ENCODE measurements around the gene RSRC1. TPM values are rescaled to one million over a fixed set of nuclear protein-coding genes. Genes with fewer than 3 reads are reported as not detected.
A peak's percentile ranks its signal among the peaks of the same experiment; 100 is the strongest.

RSRC1 gene
- total and polyA plus RNA-seq, 7 donors, result 14.9 to 60.7 (median 41.0) TPM

DNA sequence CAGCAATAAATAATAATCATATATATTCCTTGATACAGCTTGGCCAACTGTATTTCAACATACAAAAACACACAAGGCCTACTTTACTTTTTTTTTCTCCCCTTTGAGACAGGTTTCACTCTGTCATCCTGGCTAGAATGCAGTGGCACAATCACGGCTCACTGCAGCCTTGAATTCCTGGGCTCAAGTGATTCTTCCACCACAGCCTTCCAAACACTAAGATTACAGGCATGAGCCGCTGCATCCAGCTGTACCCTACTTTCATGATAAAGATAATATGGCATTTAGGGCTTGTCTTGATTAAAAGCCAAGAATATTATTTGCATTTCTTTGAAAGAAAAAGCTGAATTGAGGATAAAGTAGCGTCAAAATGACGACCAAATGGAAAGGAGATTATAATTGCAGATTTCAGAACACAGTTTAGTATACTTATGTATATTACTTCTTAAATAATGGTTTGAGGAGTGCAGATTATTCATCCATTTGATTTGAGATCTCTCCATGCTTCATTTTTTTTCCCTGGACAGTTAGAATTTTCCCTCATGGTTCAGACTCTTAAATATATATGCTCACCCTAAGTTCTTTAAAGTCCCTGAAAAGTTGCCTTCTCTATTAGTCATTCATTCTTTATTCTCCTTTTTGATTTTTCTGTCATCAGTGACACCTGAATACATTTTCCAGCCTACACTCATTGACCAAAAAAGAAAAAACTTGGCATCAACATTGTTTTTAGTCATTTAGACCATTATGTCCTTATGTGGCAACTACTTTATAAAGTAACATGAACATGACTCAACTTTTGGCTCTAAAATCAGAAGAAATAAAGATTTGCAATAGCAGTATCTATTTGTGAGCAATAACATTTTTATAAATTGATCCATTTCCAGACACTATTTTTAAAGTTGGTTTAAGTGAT lies 412.6 kb downstream of the RSRC1 start:
- DNase-seq, result no peak
- Histone ChIP-seq H3K9me3 (no peaks in the 10 kb centered on the region), H3K27ac (no peak overlapping the region), H3K4me3 (no peak overlapping the region), H3K27me3 (no peaks in the 10 kb centered on the region), H3K4me1 (no peaks in the 10 kb centered on the region), H3K36me3 (no peaks in the 10 kb centered on the region)
- intact Hi-C loops (cut with DNase I), result no loop called here
- TF ChIP-seq POLR2AphosphoS5 (IDR thresholded peaks at IDR 0.05) (no peak), POLR2A (IDR thresholded peaks at IDR 0.05) (no peak), EP300 (IDR thresholded peaks at IDR 0.05) (no peak)
- TF ChIP-seq, protein P1, sequence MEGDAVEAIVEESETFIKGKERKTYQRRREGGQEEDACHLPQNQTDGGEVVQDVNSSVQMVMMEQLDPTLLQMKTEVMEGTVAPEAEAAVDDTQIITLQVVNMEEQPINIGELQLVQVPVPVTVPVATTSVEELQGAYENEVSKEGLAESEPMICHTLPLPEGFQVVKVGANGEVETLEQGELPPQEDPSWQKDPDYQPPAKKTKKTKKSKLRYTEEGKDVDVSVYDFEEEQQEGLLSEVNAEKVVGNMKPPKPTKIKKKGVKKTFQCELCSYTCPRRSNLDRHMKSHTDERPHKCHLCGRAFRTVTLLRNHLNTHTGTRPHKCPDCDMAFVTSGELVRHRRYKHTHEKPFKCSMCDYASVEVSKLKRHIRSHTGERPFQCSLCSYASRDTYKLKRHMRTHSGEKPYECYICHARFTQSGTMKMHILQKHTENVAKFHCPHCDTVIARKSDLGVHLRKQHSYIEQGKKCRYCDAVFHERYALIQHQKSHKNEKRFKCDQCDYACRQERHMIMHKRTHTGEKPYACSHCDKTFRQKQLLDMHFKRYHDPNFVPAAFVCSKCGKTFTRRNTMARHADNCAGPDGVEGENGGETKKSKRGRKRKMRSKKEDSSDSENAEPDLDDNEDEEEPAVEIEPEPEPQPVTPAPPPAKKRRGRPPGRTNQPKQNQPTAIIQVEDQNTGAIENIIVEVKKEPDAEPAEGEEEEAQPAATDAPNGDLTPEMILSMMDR (IDR thresholded peaks at IDR 0.05), result no peak
- WGBS, 2 donors, result 93 to 96% methylated on average over 4 of the region's 4 CpGs

DNA sequence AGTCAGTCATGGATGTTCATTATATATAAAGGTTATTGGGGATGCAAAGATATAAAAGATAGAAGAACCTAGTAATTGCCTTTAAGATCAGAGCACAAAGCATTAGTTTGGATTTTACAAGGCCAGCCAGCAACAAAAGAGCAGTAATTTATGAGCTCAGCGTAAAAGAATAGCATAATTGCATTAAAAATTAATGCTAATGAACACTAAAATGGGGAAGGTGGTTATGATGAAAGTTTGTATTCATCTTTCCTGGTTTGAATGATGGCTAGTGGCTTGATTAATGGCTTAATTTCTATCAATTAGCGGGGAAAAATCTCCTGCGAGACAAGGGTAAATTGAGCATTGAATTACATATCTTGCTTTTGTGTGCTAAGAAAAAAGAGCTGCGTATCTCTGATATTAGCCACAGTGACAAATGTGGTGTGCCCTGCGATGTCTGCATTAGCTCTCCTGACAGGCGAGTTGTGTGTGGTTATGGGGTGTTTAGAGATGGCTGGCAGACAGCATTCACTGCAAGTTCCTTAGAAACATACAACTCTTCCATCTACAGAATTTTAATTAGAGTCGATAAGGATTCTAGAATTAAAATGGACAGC lies 418.3 kb downstream of the RSRC1 start:
- Histone ChIP-seq H3K4me3 (no peak overlapping the region), H3K9me3 (no peaks in the 10 kb centered on the region), H3K36me3 (no peaks in the 10 kb centered on the region), H3K27me3 (no peaks in the 10 kb centered on the region), H3K27ac (no peak overlapping the region), H3K4me1 (no peaks in the 10 kb centered on the region)
- no peak for DNase-seq
- TF ChIP-seq POLR2AphosphoS5 (IDR thresholded peaks at IDR 0.05) (no peak), POLR2A (IDR thresholded peaks at IDR 0.05) (no peak), EP300 (IDR thresholded peaks at IDR 0.05) (no peak)
- TF ChIP-seq, protein P1 (IDR thresholded peaks at IDR 0.05), result no peak
- 93 to 96% methylated on average over 7 of the region's 7 CpGs for WGBS, 2 donors
- intact Hi-C loops (cut with DNase I), result no loop called here

DNA sequence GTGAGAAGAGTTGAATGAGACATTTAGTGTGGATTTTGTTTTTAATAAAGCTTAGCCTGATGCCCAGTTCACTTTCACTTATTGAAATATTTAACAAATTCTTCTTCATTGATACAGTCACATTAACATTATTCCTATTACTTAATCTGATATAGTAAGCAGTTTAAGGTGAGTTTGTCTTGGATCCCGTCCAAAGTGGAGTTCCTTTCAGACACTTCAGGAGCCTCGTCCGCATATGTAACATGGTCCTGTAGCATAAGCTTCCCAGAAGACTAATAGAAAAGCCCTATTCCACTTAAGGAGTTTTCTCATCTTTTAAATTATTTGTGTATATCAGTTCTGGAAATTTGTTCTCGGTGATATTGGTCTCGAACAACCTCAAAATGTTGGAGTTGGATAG lies 421.4 kb downstream of the RSRC1 start:
- TF ChIP-seq POLR2AphosphoS5 (IDR thresholded peaks at IDR 0.05) (no peak), EP300 (IDR thresholded peaks at IDR 0.05) (no peak), POLR2A (IDR thresholded peaks at IDR 0.05) (no peak)
- TF ChIP-seq, protein P1 (IDR thresholded peaks at IDR 0.05), result no peak
- Histone ChIP-seq H3K27ac (no peak overlapping the region), H3K4me3 (no peak overlapping the region), H3K9me3 (no peaks in the 10 kb centered on the region), H3K27me3 (no peaks in the 10 kb centered on the region), H3K4me1 (no peaks in the 10 kb centered on the region), H3K36me3 (no peaks in the 10 kb centered on the region)
- intact Hi-C loops (cut with DNase I), result loop anchor here (5.0 kb wide), 1 partner anchor 914 kb away; no protein-coding TSS in a partner anchor
- 73 to 90% methylated on average over 5 of the region's 5 CpGs for WGBS, 2 donors
- DNase-seq, result no peak

DNA sequence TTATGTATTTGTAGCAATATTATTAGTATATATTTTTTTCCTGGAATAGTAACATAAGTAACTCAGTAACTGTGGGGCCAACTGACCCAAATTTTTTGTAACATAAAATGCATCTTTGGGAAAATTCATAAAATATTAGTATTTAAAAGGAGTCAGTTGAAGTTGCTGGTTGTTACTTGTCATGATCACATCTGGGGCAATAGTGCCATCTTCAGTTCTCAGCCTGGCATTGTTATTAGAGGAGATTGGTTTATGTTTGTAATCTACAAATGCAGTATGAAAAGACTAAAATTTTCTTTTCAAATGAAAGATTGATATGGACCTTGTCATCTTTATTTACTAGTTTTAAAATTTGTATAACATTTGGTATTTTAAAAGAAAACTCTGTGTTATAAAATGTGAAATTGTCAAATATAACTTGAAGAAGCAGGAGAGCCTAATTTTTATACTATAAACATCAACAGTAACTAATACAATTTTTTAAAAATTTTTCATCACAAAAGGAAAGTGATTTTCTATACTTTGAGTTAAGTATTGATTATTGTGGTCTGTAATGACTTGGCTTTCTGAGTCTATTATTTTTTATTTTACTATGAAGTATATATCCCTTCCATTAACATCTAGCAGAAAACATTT lies 422.3 kb downstream of the RSRC1 start:
- Histone ChIP-seq H3K4me3 (no peak overlapping the region), H3K27ac (no peak overlapping the region), H3K9me3 (no peaks in the 10 kb centered on the region), H3K4me1 (no peaks in the 10 kb centered on the region), H3K36me3 (no peaks in the 10 kb centered on the region), H3K27me3 (no peaks in the 10 kb centered on the region)
- TF ChIP-seq EP300 (IDR thresholded peaks at IDR 0.05), result no peak
- TF ChIP-seq POLR2A (IDR thresholded peaks at IDR 0.05), result no peak
- TF ChIP-seq, protein P1 (IDR thresholded peaks at IDR 0.05), result peak in 2 of 4 experiments; percentile 13 to 25
- no peak for TF ChIP-seq POLR2AphosphoS5 (IDR thresholded peaks at IDR 0.05)
- intact Hi-C loops (cut with DNase I), result loop anchor here (5.0 kb wide), 1 partner anchor 915 kb away; no protein-coding TSS in a partner anchor
- no peak for DNase-seq

Data from sigmoid colon (tissue), 7 donors.